WTC11 (cell line): ENCODE results near the gene EAF2. TPM values are rescaled to one million over a fixed set of nuclear protein-coding genes. Genes with fewer than 3 reads are reported as not detected.

Experiments
- ATAC-seq: fragments of 200-7000 bp; cut with Tn5 transposase; 2 replicates; pipeline ENCODE4 v1.10.0; 2021; ENCODE audit warnings: mild to moderate bottlenecking, moderate library complexity
- CTCF ChIA-PET: fragments of 300-600 bp; sonication (Branson Sonifier 250); formaldehyde crosslinking; loops from one replicate; lab custom pipeline; 2021; ENCODE audit warnings: antibody characterized with exemption; lab: Charles Lee
- POLR2A ChIA-PET: fragments of 350-600 bp; sonication (Branson Sonifier 250); formaldehyde crosslinking; loops from one replicate; lab custom pipeline; 2021; ENCODE audit warnings: antibody characterized with exemption; lab: Charles Lee
- DNase-seq: peaks from one replicate; pipeline ENCODE4 v3.0.0; 2021; ENCODE audit warnings: low spot score
- H3K27ac Mint-ChIP-seq: 2 replicates; pipeline ENCODE4 v1.8.0; 2021; ENCODE audit warnings: mixed read lengths
- H3K27me3 Mint-ChIP-seq: 2 replicates; pipeline ENCODE4 v1.8.0; 2021; ENCODE audit warnings: low read depth, mild to moderate bottlenecking, moderate library complexity, mixed read lengths
- H3K36me3 Mint-ChIP-seq: 2 replicates; pipeline ENCODE4 v1.8.0; 2021; ENCODE audit warnings: mixed read lengths
- H3K4me1 Mint-ChIP-seq: 2 replicates; pipeline ENCODE4 v1.8.0; 2022; ENCODE audit warnings: mixed read lengths
- H3K4me3 Mint-ChIP-seq: 2 replicates; pipeline ENCODE4 v1.8.0; 2021; ENCODE audit warnings: mild to moderate bottlenecking, moderate library complexity, mixed read lengths
- H3K9me3 Mint-ChIP-seq: 2 replicates; pipeline ENCODE4 v1.8.0; 2021; ENCODE audit warnings: mixed read lengths
- ATF6 ChIP-seq: sonication (generic); formaldehyde crosslinking; IDR thresholded peaks from 2 replicates; pipeline ENCODE4 v1.8.1; 2023; ENCODE audit warnings: mild to moderate bottlenecking, missing genetic modification reagents
- CTCF ChIP-seq: fragments of 200-600 bp; IDR thresholded peaks from 2 replicates; pipeline ENCODE4 v1.8.0; 2022; ENCODE audit warnings: antibody characterized with exemption
- ELF4 ChIP-seq: sonication (generic); formaldehyde crosslinking; IDR thresholded peaks from 2 replicates; pipeline ENCODE4 v1.8.1; 2022; ENCODE audit warnings: low read depth, mild to moderate bottlenecking, moderate library complexity, missing genetic modification reagents
- ERG ChIP-seq: fragments of 250-450 bp; sonication (Bioruptor Pico); IDR thresholded peaks from 2 replicates; pipeline ENCODE4 v1.8.0; 2021; ENCODE audit warnings: mild to moderate bottlenecking
- ESRRA ChIP-seq: sonication (generic); formaldehyde crosslinking; IDR thresholded peaks from 2 replicates; pipeline ENCODE4 v1.8.1; 2022; ENCODE audit warnings: mild to moderate bottlenecking, missing genetic modification reagents, borderline replicate concordance
- FOXJ3 ChIP-seq: sonication (generic); formaldehyde crosslinking; IDR thresholded peaks from 2 replicates; pipeline ENCODE4 v1.9.0; 2021; ENCODE audit warnings: missing genetic modification reagents, mild to moderate bottlenecking, borderline replicate concordance
- IRF1 ChIP-seq: sonication (generic); formaldehyde crosslinking; IDR thresholded peaks from 2 replicates; pipeline ENCODE4 v1.8.0; 2023; ENCODE audit warnings: missing genetic modification reagents
- NFYB ChIP-seq: sonication (generic); formaldehyde crosslinking; conservative IDR thresholded peaks from 2 replicates; pipeline ENCODE4 v1.8.0; 2022; ENCODE audit warnings: low read depth, missing genetic modification reagents
- RELA ChIP-seq: sonication (generic); formaldehyde crosslinking; IDR thresholded peaks from 2 replicates; pipeline ENCODE4 v1.8.1; 2022; ENCODE audit warnings: missing genetic modification reagents, mild to moderate bottlenecking, borderline replicate concordance
- STAT6 ChIP-seq: sonication (generic); formaldehyde crosslinking; conservative IDR thresholded peaks from 2 replicates; pipeline ENCODE4 v1.8.1; 2023; ENCODE audit warnings: mild to moderate bottlenecking, low read depth, missing genetic modification reagents, moderate library complexity
- TCF7 ChIP-seq: sonication (generic); formaldehyde crosslinking; IDR thresholded peaks from 2 replicates; pipeline ENCODE4 v1.8.0; 2022; ENCODE audit warnings: mild to moderate bottlenecking, low read depth, missing genetic modification reagents, moderate library complexity
- TEAD4 ChIP-seq: sonication (generic); formaldehyde crosslinking; IDR thresholded peaks from 2 replicates; pipeline ENCODE4 v1.8.0; 2022; ENCODE audit warnings: mild to moderate bottlenecking, missing genetic modification reagents
- TP53 ChIP-seq: sonication (generic); formaldehyde crosslinking; IDR thresholded peaks from 2 replicates; pipeline ENCODE4 v1.8.1; 2023; ENCODE audit warnings: mild to moderate bottlenecking, missing genetic modification reagents
- USF1 ChIP-seq: sonication (generic); formaldehyde crosslinking; IDR thresholded peaks from 2 replicates; pipeline ENCODE4 v1.8.0; 2022; ENCODE audit warnings: mild to moderate bottlenecking, missing genetic modification reagents
- ZNF671 ChIP-seq: fragments of 250-450 bp; sonication (Bioruptor Pico); IDR thresholded peaks from 2 replicates; pipeline ENCODE4 v1.8.0; 2021; ENCODE audit warnings: mild to moderate bottlenecking
- total RNA-seq: library from RNA; stranded (reverse); gene quantifications from 3 replicates; pipeline ENCODE4 v1.2.3, GENCODE V29; 2021
- TF ChIP-seq, protein P1 (sequence below): sonication (generic); formaldehyde crosslinking; IDR thresholded peaks from 2 replicates; pipeline ENCODE4 v1.8.1; 2022; ENCODE audit warnings: low read depth, missing genetic modification reagents, borderline replicate concordance
- TF ChIP-seq, protein P2 (sequence below): sonication (generic); formaldehyde crosslinking; IDR thresholded peaks from 2 replicates; pipeline ENCODE4 v1.8.1; 2023; ENCODE audit warnings: mild to moderate bottlenecking, missing genetic modification reagents, borderline replicate concordance

The EAF2 gene
- total RNA-seq, 1 experiment from 2014 or later: 5.3 TPM

GRCh38 chr3:121883507-121883906 lies 48.5 kb downstream of the EAF2 start:
- H3K4me3 Mint-ChIP-seq: no peak overlapping the region
- H3K36me3 Mint-ChIP-seq: no peaks in the 10 kb centered on the region
- TF ChIP-seq TCF7 (CRISPR knock-in tag): no peak
- TF ChIP-seq TEAD4 (CRISPR knock-in tag): no peak
- TF ChIP-seq CTCF: 0 out of 2 replicates have a peak, but pooled peaks have one; percentile 18
- CTCF ChIA-PET: interaction anchor here (0.7 to 2.1 kb wide), 5 partner anchors 9 to 112 kb away, joined by 3 to 27 read pairs (median 5); partner anchors contain the start of gene SLC15A2
- POLR2A ChIA-PET: no interaction called here
- H3K27ac Mint-ChIP-seq: no peak overlapping the region
- H3K4me1 Mint-ChIP-seq: peaks cover 20% of the 10 kb centered on the region
- ATAC-seq: peak; percentile 87
- no peaks in the 10 kb centered on the region for H3K9me3 Mint-ChIP-seq
- no peak for DNase-seq
- H3K27me3 Mint-ChIP-seq: no peaks in the 10 kb centered on the region

DNA sequence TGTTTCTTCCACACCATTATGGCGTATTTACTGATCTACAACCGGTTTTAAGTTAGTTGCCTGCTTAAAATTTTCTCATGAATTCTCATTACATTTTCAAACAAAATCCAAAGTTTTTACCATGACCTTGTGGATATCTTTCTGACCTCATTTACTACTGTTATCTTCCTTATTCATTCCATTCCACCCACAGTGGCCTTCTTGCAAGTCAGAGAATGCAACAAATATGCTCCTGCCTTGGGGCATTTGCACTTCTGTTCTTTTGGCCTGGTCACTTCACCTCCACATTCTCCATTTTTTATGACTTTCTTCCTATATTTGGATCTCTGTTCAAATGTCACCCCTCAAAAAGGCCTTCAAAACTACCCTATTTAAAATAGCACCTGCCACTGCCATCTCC lies 50.4 kb downstream of the EAF2 start:
- ATAC-seq: no peak
- POLR2A ChIA-PET: no interaction called here
- H3K27me3 Mint-ChIP-seq: no peaks in the 10 kb centered on the region
- no peaks in the 10 kb centered on the region for H3K9me3 Mint-ChIP-seq
- H3K4me3 Mint-ChIP-seq: no peak overlapping the region
- TF ChIP-seq, protein P1, sequence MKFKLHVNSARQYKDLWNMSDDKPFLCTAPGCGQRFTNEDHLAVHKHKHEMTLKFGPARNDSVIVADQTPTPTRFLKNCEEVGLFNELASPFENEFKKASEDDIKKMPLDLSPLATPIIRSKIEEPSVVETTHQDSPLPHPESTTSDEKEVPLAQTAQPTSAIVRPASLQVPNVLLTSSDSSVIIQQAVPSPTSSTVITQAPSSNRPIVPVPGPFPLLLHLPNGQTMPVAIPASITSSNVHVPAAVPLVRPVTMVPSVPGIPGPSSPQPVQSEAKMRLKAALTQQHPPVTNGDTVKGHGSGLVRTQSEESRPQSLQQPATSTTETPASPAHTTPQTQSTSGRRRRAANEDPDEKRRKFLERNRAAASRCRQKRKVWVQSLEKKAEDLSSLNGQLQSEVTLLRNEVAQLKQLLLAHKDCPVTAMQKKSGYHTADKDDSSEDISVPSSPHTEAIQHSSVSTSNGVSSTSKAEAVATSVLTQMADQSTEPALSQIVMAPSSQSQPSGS (CRISPR knock-in tag): no peak
- TF ChIP-seq NFYB (CRISPR knock-in tag) (no peak), TP53 (CRISPR knock-in tag) (no peak), ERG (CRISPR knock-in tag) (no peak), ZNF671 (CRISPR knock-in tag) (no peak), USF1 (no peak), IRF1 (CRISPR knock-in tag) (no peak), FOXJ3 (no peak), ESRRA (CRISPR knock-in tag) (no peak), ELF4 (CRISPR knock-in tag) (no peak), STAT6 (no peak), RELA (no peak), ATF6 (CRISPR knock-in tag) (no peak)
- TF ChIP-seq, protein P2, sequence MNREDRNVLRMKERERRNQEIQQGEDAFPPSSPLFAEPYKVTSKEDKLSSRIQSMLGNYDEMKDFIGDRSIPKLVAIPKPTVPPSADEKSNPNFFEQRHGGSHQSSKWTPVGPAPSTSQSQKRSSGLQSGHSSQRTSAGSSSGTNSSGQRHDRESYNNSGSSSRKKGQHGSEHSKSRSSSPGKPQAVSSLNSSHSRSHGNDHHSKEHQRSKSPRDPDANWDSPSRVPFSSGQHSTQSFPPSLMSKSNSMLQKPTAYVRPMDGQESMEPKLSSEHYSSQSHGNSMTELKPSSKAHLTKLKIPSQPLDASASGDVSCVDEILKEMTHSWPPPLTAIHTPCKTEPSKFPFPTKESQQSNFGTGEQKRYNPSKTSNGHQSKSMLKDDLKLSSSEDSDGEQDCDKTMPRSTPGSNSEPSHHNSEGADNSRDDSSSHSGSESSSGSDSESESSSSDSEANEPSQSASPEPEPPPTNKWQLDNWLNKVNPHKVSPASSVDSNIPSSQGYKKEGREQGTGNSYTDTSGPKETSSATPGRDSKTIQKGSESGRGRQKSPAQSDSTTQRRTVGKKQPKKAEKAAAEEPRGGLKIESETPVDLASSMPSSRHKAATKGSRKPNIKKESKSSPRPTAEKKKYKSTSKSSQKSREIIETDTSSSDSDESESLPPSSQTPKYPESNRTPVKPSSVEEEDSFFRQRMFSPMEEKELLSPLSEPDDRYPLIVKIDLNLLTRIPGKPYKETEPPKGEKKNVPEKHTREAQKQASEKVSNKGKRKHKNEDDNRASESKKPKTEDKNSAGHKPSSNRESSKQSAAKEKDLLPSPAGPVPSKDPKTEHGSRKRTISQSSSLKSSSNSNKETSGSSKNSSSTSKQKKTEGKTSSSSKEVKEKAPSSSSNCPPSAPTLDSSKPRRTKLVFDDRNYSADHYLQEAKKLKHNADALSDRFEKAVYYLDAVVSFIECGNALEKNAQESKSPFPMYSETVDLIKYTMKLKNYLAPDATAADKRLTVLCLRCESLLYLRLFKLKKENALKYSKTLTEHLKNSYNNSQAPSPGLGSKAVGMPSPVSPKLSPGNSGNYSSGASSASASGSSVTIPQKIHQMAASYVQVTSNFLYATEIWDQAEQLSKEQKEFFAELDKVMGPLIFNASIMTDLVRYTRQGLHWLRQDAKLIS: no peak
- no peak for DNase-seq
- CTCF ChIA-PET: interaction anchor here (1.4 kb wide), 1 partner anchor 110 kb away, joined by 4 read pairs; no protein-coding TSS in a partner anchor
- H3K36me3 Mint-ChIP-seq: no peaks in the 10 kb centered on the region
- peak overlapping the region; percentile 36 for H3K27ac Mint-ChIP-seq
- peaks cover 10% of the 10 kb centered on the region for H3K4me1 Mint-ChIP-seq
